Measurements from ENCODE around the gene WBP1.

- TF ChIP-seq, protein P1, sequence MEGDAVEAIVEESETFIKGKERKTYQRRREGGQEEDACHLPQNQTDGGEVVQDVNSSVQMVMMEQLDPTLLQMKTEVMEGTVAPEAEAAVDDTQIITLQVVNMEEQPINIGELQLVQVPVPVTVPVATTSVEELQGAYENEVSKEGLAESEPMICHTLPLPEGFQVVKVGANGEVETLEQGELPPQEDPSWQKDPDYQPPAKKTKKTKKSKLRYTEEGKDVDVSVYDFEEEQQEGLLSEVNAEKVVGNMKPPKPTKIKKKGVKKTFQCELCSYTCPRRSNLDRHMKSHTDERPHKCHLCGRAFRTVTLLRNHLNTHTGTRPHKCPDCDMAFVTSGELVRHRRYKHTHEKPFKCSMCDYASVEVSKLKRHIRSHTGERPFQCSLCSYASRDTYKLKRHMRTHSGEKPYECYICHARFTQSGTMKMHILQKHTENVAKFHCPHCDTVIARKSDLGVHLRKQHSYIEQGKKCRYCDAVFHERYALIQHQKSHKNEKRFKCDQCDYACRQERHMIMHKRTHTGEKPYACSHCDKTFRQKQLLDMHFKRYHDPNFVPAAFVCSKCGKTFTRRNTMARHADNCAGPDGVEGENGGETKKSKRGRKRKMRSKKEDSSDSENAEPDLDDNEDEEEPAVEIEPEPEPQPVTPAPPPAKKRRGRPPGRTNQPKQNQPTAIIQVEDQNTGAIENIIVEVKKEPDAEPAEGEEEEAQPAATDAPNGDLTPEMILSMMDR (IDR thresholded peaks at IDR 0.05; ENCODE audit: poor library complexity) = no peak
- no peak for TF ChIP-seq EZH2phosphoT487 (IDR thresholded peaks at IDR 0.05; ENCODE audit: low read depth, severe bottlenecking, unreplicated experiment)
- TF ChIP-seq EZH2 (IDR thresholded peaks at IDR 0.05; ENCODE audit: borderline replicate concordance) = no peak
Measured at GRCh38 chr2:74415762-74416395, 42.4 kb upstream of the WBP1 start.
